ENCODE data around the gene RPL31. TPM values are rescaled to one million over a fixed set of nuclear protein-coding genes. Genes with fewer than 3 reads are reported as not detected.

RPL31 gene
- total and polyA plus RNA-seq, 7 donors = 1,030 to 7,327 (median 2,345) TPM

DNA sequence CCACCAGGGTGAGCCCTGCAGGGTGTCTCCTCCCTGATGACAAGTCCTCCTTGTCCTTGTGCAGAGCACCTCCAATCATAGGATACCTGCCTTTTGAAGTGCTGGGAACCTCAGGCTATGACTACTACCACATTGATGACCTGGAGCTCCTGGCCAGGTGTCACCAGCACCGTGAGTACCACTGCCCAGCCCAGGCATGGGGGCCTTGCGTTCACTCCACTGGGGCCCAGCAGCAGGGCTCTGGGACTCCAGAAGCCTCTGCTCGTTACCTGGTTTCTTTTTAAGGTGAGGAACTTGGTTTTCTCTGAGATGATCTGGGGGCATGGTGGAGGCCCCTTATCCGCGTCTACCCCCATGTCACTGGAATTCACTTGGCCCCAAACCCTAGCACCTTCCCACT lies 36.5 kb upstream of the RPL31 start:
- Histone ChIP-seq H3K36me3 (peaks cover 0 to 14% (median 3%) of the 10 kb centered on the region in 4 donors), H3K4me3 (no peak overlapping the region), H3K4me1 (peaks cover 0 to 13% (median 3%) of the 10 kb centered on the region in 4 donors), H3K27ac (no peak overlapping the region), H3K9me3 (no peaks in the 10 kb centered on the region), H3K27me3 (no peaks in the 10 kb centered on the region)
- 94 to 96% methylated on average over 5 of the region's 5 CpGs for WGBS, 2 donors
- DNase-seq = peak; percentile 40
- intact Hi-C loops (cut with DNase I) = no loop called here
- TF ChIP-seq, protein P1, sequence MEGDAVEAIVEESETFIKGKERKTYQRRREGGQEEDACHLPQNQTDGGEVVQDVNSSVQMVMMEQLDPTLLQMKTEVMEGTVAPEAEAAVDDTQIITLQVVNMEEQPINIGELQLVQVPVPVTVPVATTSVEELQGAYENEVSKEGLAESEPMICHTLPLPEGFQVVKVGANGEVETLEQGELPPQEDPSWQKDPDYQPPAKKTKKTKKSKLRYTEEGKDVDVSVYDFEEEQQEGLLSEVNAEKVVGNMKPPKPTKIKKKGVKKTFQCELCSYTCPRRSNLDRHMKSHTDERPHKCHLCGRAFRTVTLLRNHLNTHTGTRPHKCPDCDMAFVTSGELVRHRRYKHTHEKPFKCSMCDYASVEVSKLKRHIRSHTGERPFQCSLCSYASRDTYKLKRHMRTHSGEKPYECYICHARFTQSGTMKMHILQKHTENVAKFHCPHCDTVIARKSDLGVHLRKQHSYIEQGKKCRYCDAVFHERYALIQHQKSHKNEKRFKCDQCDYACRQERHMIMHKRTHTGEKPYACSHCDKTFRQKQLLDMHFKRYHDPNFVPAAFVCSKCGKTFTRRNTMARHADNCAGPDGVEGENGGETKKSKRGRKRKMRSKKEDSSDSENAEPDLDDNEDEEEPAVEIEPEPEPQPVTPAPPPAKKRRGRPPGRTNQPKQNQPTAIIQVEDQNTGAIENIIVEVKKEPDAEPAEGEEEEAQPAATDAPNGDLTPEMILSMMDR (IDR thresholded peaks at IDR 0.05) = no peak
- TF ChIP-seq POLR2AphosphoS5 (IDR thresholded peaks at IDR 0.05) (no peak), POLR2A (IDR thresholded peaks at IDR 0.05) (no peak), EP300 (IDR thresholded peaks at IDR 0.05) (no peak)

DNA sequence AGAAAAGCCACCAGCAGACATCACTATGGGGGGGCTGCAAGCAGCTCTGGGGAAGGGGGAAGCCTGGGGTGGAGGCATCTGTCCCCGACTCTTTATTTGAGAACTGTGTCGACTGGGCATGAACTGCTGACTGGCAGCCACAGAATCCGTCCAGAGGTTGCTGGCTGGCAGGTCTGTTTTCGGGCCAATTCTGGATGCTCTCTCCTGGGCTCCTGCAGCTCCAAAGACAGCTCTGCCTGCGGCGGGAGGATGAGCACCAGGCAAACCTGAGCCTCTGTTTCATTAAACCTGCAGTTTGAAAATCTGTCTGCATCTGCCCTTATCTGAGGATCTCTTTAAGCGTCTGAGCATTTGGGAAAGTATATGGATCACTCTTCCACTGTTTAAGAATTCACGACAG lies 34.4 kb upstream of the RPL31 start:
- Histone ChIP-seq H3K9me3 (no peaks in the 10 kb centered on the region), H3K36me3 (peaks cover 0 to 25% (median 6%) of the 10 kb centered on the region in 4 donors), H3K4me3 (no peak overlapping the region), H3K27me3 (no peaks in the 10 kb centered on the region), H3K4me1 (no peaks in the 10 kb centered on the region), H3K27ac (no peak overlapping the region)
- peak; percentile 30 for DNase-seq
- 94 to 95% methylated on average over 8 of the region's 8 CpGs for WGBS, 2 donors
- intact Hi-C loops (cut with DNase I) = no loop called here
- no peak for TF ChIP-seq POLR2A (IDR thresholded peaks at IDR 0.05)
- no peak for TF ChIP-seq EP300 (IDR thresholded peaks at IDR 0.05)
- TF ChIP-seq, protein P1 (IDR thresholded peaks at IDR 0.05) = no peak
- TF ChIP-seq POLR2AphosphoS5 (IDR thresholded peaks at IDR 0.05) = no peak

DNA sequence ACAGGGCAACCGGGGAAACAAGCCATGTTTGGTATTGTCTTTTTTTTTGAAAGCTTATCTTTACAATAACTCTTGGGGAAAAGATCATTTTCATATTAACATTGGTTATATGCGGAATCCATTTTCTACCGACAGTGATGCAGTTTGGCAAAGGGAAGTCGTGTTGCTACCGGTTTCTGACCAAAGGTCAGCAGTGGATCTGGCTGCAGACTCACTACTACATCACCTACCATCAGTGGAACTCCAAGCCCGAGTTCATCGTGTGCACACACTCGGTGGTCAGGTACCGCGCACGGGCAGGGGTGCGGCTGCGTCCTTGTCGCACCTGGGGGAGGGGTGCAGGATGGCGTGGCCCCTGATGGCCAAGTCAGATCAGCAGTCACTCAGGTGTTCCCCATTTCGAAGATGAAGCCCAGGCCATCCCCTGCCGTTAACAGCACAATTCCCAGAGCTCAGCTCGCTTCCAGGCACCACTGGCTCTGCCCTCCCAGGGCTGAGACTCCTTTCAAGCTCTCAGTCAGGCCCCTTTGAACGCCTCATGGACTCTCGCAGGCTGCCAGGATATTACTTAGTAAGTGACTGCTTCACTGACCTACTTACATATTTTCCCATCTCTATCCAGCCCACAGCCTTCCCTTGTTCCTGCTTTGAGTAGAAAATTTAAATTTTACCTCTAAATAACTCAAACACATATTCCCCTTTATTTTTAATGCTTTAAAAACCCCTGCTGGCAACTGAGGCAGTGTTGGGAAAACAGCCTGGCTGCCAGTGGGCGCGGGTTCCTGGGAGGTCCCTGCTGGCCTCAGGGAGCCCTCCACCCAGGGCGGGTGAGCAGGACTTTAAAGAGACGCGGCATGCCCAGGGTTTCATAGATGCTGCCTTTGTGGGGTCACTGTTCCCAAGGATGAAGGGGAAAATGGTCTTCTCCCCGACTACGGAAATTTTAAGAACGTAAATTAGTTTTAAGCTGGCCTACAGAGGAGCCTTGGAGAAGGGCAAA lies 33.6 kb upstream of the RPL31 start:
- Histone ChIP-seq H3K4me3 (no peak overlapping the region), H3K9me3 (no peaks in the 10 kb centered on the region), H3K4me1 (no peaks in the 10 kb centered on the region), H3K36me3 (peaks cover 0 to 25% (median 6%) of the 10 kb centered on the region in 4 donors), H3K27me3 (no peaks in the 10 kb centered on the region), H3K27ac (no peak overlapping the region)
- DNase-seq = peak; percentile 46
- TF ChIP-seq POLR2A (IDR thresholded peaks at IDR 0.05) = no peak
- no peak for TF ChIP-seq POLR2AphosphoS5 (IDR thresholded peaks at IDR 0.05)
- TF ChIP-seq, protein P1 (IDR thresholded peaks at IDR 0.05) = no peak
- TF ChIP-seq EP300 (IDR thresholded peaks at IDR 0.05) = no peak
- intact Hi-C loops (cut with DNase I) = no loop called here
- 93% methylated on average over 28 of the region's 28 CpGs for WGBS, 2 donors

DNA sequence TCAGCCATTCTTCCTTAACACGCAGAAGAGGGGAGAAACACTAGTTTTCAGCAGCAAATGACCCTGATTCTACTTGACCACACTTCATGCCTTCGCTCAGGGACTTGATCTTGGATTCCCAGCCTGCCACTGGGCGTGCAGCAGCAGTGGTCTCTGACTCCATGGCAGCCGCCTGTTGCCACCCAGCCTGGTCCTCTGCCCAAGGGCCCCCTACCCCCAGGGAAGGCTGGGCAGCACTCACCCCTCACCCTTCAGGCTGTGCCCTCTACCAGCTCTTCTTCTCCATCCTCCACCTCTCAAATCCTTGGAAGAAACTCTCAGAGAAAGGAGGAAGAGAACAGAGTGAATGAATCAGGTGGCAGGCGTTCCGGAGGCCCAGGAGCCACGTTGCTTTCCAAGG lies 32.1 kb upstream of the RPL31 start:
- Histone ChIP-seq H3K36me3 (peaks cover 0 to 25% (median 6%) of the 10 kb centered on the region in 4 donors), H3K4me3 (no peak overlapping the region), H3K27me3 (no peaks in the 10 kb centered on the region), H3K9me3 (no peaks in the 10 kb centered on the region), H3K4me1 (no peaks in the 10 kb centered on the region), H3K27ac (no peak overlapping the region)
- TF ChIP-seq, protein P1 (IDR thresholded peaks at IDR 0.05) = no peak
- DNase-seq = peak; percentile 25
- WGBS, 2 donors = 92 to 94% methylated on average over 7 of the region's 7 CpGs
- intact Hi-C loops (cut with DNase I) = loop anchor here (10.0 kb wide), 1 partner anchor 85 kb away; no protein-coding TSS in a partner anchor

Data from sigmoid colon (tissue), 7 donors.